ENCODE data around the gene SPTLC3.

Gene SPTLC3

DNA sequence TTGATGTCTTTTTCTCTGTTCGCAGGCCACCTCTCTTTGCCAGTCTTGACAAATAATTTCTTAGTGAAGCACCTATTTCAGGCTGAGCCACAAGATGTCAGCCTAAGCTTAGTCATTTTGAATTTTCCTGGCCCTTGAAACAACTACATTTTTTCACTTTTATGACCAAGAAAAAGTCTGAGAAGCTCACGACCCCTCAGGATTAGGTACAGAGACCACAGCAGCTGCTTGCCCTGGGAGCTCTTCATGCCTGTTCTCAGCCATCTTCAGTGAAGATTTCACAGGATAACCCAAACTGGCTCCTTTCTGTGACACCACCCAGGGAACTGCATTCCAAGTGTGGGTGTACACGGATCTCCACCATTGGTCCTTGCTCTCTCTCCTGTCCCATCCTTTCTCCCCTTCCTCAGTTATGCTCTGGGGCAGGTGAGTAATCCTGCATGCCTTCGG lies 38.4 kb upstream of the SPTLC3 start:
- H3K27me3 ChIP-seq = no peaks in the 10 kb centered on the region
- no peaks in the 10 kb centered on the region for H3K36me3 ChIP-seq
- TF ChIP-seq, protein P1, sequence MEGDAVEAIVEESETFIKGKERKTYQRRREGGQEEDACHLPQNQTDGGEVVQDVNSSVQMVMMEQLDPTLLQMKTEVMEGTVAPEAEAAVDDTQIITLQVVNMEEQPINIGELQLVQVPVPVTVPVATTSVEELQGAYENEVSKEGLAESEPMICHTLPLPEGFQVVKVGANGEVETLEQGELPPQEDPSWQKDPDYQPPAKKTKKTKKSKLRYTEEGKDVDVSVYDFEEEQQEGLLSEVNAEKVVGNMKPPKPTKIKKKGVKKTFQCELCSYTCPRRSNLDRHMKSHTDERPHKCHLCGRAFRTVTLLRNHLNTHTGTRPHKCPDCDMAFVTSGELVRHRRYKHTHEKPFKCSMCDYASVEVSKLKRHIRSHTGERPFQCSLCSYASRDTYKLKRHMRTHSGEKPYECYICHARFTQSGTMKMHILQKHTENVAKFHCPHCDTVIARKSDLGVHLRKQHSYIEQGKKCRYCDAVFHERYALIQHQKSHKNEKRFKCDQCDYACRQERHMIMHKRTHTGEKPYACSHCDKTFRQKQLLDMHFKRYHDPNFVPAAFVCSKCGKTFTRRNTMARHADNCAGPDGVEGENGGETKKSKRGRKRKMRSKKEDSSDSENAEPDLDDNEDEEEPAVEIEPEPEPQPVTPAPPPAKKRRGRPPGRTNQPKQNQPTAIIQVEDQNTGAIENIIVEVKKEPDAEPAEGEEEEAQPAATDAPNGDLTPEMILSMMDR (IDR thresholded peaks at IDR 0.05) = no peak
- H3K9me3 ChIP-seq = no peaks in the 10 kb centered on the region
- H3K4me3 ChIP-seq (ENCODE audit: low read depth in 1 of 2, low read length in 1 of 2) = no peak overlapping the region
- no peaks in the 10 kb centered on the region for H3K4me1 ChIP-seq (ENCODE audit: control insufficient read depth in 1 of 2, insufficient read depth in 1 of 2, low read depth in 1 of 2, low read length in 1 of 2)
- H3K27ac ChIP-seq = no peak overlapping the region

DNA sequence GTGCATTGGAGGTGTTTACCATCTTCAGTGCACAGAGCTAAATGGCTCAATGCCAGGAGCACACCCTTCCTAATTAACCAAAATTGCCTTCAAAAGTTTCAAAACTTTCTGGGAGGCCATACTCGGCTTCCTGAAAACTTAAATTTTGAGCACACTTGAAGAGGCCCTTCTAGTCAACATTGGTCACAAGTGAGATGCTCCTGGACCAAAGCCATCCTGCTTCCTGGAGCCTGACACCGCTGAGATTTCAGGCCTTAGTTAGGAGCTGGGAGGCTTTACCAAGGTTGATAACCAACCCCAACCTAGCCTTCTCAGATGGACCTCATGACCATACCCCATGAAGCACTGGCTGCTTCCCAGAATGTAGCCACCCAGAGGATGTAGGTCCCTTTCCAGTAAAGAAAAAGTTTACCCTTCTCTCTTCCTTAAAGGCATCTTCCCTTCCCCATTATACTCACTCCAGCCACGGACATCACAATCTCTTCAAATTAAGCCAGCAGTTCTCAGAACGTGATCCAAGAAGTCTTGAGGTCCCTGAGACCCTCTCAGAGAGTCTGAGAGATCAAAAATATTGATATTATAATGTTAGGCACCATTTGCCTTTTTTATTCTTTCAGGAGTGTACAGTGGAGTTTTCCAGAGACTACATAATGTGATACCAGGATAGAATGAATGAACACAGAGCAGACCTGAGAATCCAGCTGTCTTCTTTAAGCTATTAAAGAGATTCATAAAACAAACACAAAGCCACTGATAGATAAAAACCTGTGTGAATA lies 32.8 kb upstream of the SPTLC3 start:
- Histone ChIP-seq H3K27ac (no peak overlapping the region), H3K4me1 (ENCODE audit: control insufficient read depth in 1 of 2, insufficient read depth in 1 of 2, low read depth in 1 of 2, low read length in 1 of 2) (no peaks in the 10 kb centered on the region), H3K4me3 (ENCODE audit: low read depth in 1 of 2, low read length in 1 of 2) (no peak overlapping the region), H3K27me3 (no peaks in the 10 kb centered on the region), H3K9me3 (no peaks in the 10 kb centered on the region), H3K36me3 (no peaks in the 10 kb centered on the region)
- TF ChIP-seq, protein P1 (IDR thresholded peaks at IDR 0.05) = no peak

DNA sequence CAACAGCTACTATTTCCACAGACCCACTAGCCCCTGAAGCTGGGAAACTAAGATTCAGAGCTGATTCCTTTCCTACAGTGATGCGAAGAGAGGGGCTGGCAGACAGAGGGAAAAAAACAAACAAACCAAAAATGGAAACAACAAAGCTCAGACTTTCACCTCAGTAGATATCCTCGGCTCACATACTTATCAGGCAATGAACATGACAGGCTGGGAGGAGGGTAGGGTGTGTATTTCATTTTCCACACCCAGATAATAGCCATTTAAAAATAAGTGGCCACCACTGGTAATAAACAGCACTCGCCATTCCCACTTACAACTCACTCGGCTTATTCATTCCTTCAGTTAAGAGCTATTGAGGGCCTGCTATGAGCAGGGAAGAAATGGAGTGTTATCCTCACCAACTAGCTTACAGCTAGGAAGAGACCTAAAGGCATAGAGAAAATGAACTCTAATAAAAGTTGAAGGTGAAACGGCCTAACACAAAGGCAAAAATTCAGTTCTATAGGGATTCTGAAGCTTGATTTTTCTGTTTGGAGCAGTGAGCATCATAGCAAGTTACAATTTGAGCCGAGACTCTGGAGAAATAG lies 32.0 kb upstream of the SPTLC3 start:
- H3K9me3 ChIP-seq = no peaks in the 10 kb centered on the region
- no peaks in the 10 kb centered on the region for H3K36me3 ChIP-seq
- no peaks in the 10 kb centered on the region for H3K27me3 ChIP-seq
- no peak overlapping the region for H3K27ac ChIP-seq
- TF ChIP-seq, protein P1 (IDR thresholded peaks at IDR 0.05) = no peak
- no peak overlapping the region for H3K4me3 ChIP-seq (ENCODE audit: low read depth in 1 of 2, low read length in 1 of 2)
- H3K4me1 ChIP-seq (ENCODE audit: control insufficient read depth in 1 of 2, insufficient read depth in 1 of 2, low read depth in 1 of 2, low read length in 1 of 2) = no peaks in the 10 kb centered on the region

DNA sequence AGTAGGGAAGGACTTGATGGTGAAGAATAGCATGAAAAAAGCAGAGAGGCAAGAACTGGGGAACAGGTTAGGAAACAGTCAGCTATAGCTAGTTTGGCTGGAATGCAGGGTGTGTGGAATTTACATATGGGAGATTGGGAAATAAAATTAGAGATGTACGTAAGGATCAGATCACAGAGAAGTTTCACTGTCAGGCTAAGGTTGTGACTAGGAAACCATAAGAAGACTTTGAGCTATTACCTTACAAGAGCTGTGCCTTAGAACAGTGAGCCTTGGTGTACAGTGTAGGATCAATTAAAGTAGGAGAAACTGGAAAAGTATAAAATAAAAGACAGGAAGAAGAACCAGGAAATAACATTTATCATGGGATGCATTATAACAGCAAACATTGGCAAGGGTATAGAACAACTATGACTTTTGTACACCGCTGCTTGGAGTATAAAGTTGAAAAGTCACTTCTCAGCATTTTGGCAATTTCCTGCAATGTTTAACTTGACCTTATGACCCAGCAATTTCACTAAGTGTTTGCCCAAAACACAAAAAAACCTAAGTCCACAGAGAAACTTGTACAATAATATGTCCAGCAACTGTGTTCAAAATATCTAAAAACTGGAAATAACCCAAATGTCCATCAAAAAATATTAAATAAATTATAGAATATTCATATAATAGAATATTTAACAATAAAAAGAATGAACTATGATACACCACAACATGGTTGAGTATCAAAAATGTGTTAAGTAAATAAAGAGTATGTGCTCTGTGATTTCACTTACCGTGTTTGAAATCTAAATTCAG lies 31.2 kb upstream of the SPTLC3 start:
- H3K36me3 ChIP-seq = no peaks in the 10 kb centered on the region
- H3K9me3 ChIP-seq = no peaks in the 10 kb centered on the region
- TF ChIP-seq, protein P1 (IDR thresholded peaks at IDR 0.05) = no peak
- H3K27me3 ChIP-seq = no peaks in the 10 kb centered on the region
- H3K27ac ChIP-seq = no peak overlapping the region
- H3K4me1 ChIP-seq (ENCODE audit: control insufficient read depth in 1 of 2, insufficient read depth in 1 of 2, low read depth in 1 of 2, low read length in 1 of 2) = no peaks in the 10 kb centered on the region
- H3K4me3 ChIP-seq (ENCODE audit: low read depth in 1 of 2, low read length in 1 of 2) = no peak overlapping the region

DNA sequence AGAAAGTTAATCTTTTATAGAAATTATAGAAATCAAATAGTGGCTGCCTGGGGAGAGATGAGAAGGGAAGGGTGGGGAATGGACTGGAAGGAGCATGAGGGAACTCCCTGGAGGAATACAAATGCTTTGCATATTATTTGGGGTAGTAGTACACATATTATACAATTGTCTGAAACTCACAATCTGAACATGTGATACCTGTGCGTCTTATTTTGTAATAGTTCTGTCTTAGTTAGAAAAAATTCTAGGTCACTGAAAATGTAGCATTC lies 30.7 kb upstream of the SPTLC3 start:
- TF ChIP-seq, protein P1 (IDR thresholded peaks at IDR 0.05) = no peak

More for the DNA sequence above, 30.7 kb upstream of the SPTLC3 start:
- Histone ChIP-seq H3K9me3 (no peaks in the 10 kb centered on the region), H3K27me3 (no peaks in the 10 kb centered on the region), H3K27ac (no peak overlapping the region), H3K4me1 (ENCODE audit: control insufficient read depth in 1 of 2, insufficient read depth in 1 of 2, low read depth in 1 of 2, low read length in 1 of 2) (no peaks in the 10 kb centered on the region), H3K4me3 (ENCODE audit: low read depth in 1 of 2, low read length in 1 of 2) (no peak overlapping the region), H3K36me3 (no peaks in the 10 kb centered on the region)

All from neutrophil (primary cell).